Right renal pelvis (tissue), 4 donors: Measurements from ENCODE around the gene ADA. TPM values are rescaled to one million over a fixed set of nuclear protein-coding genes. Genes with fewer than 3 reads are reported as not detected.
"Not testable (repeated sequence)": the region's sequence is repeated elsewhere in the genome, so short reads cannot be mapped to it uniquely, and the experiment has no call there.

Experiments
- DNase-seq, 4 donors: peaks; one replicate each; pipeline ENCODE4 v3.0.0-alpha.2; 2013; ENCODE audit warnings: low read depth in 4 of 4, low spot score in 3 of 4, missing footprints in 1 of 4
- polyA plus RNA-seq, 4 donors: library from polyadenylated mRNA; unstranded; fragments of 120-200 nt; gene quantifications; one replicate each; pipeline ENCODE4 v1.2.1, GENCODE V29; 2013; ENCODE audit not compliant: insufficient read length in 4 of 4

Gene ADA
- polyA plus RNA-seq, 4 donors, result 5.9 to 7.5 (median 7.0) TPM

GRCh38 chr20:44606725-44607441 lies 44.6 kb downstream of the ADA start:
- no peak for DNase-seq

DNA sequence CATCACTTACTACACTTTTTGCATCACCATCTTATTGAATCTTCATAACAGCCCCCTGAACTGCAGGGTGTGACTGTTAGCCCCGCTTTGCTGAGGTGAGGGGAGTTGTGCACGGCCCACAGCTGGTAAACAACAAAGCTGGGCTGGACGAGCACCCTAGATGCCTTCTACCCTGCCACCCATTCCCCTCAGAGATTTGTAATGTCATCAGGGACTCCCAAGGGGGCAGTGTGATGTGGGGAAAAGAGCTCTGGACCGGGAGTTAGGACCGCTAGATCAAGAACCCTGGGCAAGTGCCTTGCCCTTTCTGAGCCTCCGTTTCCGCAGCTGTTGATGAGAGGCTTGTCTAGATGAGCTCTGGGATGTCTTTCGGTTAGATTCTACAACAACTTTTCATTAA lies 48.2 kb downstream of the ADA start:
- DNase-seq, result no peak

- peak; percentile 48 to 68 (median 64) for DNase-seq
Observed at GRCh38 chr20:44601801-44602204, 49.7 kb downstream of the ADA start.

DNA sequence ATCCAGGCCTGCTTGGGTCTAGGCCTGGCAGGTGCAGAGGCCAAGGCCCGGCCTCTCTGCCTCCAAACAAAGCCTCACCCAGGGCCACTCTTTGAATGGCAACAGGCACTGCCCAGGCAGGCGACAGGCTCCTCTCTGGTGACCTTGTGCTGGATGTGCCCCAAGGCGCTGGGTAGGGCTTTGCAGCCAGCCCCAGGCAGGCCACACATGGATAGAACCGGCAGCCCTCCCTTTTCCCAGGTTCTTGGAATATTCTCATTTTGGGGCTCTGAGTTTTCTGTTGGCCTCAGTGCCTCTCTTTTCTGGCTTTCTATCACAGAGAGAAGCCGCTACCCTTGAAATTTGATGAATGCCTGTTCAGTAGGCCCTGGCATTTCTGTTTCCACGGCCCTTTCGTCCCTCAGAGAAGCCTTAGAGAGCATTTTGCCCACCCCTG lies 50.2 kb downstream of the ADA start:
- no peak for DNase-seq

DNA sequence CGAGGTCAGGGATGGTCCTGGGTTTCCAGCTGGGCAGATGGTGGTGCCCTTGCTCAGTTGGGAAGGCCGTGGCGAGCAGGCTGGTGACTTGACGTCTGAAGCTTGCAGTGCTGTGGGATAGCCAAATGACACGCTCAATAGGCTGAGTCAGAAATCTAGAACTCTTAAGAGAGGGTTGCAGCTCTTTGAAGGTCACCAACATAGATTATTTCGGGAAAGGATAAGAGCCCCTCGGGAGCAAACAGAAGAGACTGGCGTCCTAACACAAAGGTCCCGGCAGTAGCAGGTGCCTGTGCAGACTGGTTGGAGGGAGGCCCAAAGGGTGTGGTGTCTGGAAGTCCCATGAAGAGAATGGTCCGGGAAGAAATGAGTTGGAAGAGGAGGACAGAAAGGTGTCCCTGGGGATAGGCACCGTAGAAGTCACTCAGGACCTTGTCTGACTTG lies 50.7 kb downstream of the ADA start:
- DNase-seq, result no peak

GRCh38 chr20:44600301-44600700 lies 51.2 kb downstream of the ADA start:
- no peak for DNase-seq

GRCh38 chr20:44599715-44600114 lies 51.8 kb downstream of the ADA start:
- DNase-seq, result no peak

DNA sequence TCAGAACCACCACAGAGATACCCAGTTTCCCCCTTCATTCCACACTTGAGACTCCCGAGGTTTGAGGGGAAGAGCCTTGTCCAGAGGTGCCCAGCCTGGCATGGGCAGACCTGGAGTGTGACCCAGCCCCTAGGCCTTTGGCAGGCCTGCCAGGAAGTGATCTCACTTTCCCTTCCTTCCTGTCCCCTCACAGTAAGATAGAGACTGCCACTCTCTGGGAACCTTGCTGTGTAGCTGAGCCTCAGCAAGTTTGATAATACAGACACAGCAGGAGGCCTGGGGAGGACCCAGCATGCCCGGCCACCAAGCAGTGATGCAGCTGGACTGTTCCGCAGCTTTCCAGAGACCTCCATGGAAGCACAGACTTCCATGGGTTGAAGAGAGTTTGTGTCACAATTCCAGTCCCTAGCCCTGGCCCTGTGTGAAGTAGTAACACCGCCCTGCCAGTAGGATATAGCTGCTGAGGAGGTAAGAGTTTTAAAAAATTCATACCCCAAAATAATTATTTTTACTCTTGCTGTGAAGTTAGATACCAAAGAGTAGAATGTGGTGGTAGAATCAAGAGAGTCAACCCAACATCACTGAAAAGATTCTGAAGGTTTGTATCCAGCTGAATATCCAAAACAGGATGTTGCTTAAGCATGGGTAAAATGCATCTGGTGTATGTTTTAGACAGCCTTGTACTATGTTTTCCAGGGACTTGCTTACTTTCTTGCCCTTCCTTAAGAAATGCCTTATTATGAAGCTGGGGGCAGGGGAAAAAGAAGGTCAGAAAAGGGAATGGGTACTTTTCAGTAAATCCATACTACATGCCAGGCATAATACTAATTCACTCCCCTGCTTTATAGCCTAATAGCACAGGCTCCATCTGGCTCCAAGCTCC lies 52.8 kb downstream of the ADA start:
- DNase-seq, result no peak

- DNase-seq, result no peak
Observed at GRCh38 chr20:44597930-44598329, 53.6 kb downstream of the ADA start.

DNA sequence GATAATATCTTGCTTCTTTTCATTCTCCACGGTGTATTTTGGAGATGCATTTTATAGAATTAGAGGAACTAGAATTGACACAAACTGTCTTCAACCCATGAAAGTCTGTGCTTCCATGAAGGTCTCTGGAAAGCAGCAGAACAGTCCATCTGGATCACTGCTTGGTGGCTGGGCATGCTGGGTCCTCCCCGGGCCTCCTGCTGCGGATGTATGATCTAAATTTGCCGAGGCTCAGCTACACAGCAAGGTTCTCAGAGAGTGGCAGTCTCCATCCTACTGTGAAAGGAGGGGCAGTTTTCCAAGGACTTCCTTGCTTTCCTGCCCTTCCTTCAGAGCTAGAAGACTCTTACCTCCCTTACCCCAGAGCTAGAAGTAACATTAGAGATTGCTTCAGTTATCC lies 54.0 kb downstream of the ADA start:
- DNase-seq, result no peak

DNA sequence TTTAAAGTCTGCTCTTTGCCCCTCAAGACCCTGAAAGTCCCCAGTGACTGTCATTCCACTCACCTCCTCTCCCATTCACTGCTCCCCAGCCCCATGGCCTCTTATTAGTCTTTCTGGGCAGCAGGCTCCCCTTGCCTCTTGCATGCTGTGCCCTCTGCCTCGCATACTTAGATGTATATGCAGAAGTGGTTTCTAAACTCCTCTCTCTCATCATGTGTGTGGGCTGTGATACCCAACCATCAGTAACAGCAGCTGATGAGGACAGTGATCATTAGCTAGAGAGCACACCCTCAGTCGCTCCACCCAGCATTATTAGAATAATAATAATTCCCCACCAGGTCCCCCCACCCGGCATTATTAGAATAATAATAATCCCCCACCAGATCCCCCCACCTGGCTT lies 54.6 kb downstream of the ADA start:
- no peak for DNase-seq

DNA sequence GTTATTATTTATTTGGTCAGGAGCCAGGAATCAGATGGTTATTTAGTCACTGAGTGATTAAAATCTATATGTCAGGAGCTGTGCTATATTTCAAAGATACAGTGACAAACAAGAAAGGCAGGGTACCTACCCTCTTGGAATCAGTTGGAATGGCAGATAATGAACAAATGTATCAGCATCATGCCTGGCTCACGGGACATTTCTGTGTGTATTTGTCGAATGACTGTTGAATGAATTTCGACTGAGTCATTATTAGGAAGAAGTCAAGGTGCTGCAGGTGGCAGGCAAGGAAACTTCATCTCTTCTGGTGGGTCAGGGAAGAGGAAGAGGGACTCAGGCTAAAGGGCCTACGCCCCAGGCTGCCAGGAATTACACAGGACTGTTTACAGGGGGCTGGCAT lies 55.5 kb downstream of the ADA start:
- no peak for DNase-seq

DNA sequence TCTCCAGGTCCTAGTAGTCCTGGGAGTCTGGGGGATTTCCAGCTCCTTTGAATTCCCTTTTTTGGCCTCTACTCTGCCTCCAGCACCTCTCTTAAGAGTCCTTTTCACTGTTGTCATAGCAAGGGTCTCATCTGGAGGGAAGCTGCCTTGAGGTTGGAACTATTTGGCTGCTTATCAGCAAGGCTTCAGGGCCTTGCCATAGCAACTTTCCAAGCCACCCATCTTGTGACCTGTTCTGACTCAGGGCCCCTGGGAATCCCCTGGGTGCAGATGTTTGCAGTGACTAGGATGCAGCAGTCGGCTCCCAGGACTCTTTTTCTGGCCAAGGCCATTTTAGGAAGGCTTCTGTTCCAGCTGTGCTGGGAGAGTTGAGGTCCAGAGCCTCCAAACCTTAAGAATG lies 56.8 kb downstream of the ADA start:
- DNase-seq, result no peak

GRCh38 chr20:44593751-44594150 lies 57.7 kb downstream of the ADA start:
- no peak for DNase-seq

DNA sequence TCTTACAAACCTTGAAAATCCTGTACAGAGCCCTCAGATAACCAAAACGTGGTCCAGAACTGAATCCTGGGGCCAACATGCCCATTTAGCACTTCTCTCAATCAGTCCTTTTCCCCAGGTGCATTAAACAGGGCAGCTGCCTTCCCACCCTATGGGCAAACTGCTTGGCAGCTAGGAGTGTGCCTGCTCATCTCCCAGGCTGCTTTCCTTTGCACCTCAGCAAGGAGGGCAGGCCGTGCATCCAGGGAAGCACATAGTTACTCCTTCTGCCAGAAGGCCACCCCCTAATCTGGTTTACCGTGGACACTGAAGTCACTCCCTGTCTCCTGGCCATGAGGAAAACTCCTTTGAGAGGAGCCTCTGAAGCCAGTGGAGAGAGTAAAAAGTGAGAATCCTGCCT lies 59.1 kb downstream of the ADA start:
- DNase-seq, result no peak

GRCh38 chr20:44590980-44591778 lies 60.3 kb downstream of the ADA start:
- no peak for DNase-seq

DNA sequence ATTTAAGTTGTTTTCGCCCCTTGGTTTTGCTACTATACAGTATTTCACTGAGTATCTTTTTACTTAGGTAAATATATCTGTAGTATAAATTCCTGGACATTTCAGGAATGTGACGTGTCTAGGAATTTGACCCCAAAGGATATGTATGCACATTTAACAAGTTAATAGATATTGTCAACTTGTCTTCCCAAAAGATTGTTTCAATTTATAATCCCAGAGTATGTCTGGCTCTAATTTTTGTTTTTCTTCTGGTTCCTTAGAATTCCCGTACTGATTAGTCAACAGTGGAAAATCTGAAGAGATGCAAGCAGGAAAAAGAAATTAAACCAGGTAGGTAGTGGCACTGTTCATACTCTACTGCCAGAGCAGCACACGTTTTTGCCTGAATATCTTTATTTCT lies 62.0 kb downstream of the ADA start:
- DNase-seq, result no peak

DNA sequence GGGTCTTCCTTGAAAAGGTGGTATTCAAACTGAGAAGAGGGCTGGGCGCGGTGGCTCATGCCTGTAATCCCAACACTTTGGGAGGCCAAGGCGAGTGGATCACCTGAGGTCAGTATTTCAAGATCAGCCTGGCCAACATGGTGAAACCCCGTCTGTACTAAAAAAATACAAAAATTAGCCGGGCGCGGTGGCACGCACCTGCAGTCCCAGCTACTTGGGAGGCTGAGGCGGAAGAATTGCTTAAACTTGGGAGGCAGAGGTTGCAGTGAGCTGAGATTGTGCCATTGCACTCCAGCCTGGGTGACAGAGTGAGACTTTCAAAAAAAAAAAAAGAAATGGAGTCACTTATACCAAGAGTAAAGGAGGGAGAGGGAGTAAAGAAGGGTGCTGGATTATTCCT lies 63.2 kb downstream of the ADA start:
- not testable (repeated sequence) for DNase-seq

DNA sequence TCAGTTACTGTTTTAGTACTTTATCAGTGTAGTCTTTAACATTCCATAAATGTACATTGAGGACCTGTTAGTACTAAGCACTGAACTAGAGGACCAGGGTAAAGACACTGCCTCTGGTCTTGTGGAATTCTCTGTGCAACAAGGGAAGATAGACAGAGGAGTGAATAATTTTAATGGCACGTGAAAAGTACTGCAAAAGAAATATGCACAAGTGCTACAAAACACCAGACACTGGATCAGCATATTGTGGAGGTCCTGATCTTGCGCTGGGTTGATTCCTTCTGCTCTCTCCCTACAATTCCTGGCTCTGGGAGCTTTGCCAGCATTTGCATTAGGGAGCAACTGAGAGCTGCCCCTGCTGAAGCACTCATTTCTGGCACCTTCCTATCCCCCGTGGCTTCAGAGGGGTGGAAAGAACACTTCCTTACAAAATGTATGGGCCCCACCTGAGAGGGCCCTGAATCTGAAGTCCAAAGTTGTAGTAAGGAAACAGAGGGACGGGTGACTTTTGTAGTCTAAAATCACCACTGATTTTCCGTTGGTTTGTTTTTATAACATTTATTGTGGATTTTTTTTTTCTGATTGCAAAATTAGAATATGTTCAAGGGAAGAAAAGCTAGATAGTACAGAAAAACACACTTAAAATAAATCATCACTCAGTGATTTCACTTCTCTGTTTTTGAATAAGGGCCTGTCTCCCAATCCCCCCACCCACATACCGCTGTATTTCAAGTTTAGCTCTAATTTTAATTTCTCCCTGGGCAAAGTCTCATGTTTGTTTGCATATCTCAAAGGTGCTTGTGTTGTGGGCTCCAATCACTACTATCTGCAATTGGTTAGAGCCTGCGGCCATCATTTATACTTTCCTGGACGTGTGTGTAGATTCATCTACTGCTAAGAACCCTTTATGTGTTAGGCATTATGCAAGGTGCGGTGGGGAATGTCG lies 64.2 kb downstream of the ADA start:
- no peak for DNase-seq
